SH-SY5Y (cell line): ENCODE measurements around the gene OR6K6.

Experiments used
- GATA2 ChIP-seq: IDR thresholded peaks from 2 replicates; pipeline ENCODE4 v1.6.1; 2011; ENCODE audit warnings: mild to moderate bottlenecking, low read depth, low read length
- GATA3 ChIP-seq: IDR thresholded peaks from 2 replicates; pipeline ENCODE4 v1.6.1; 2011; ENCODE audit warnings: low read depth, mild to moderate bottlenecking, low read length, moderate library complexity

DNA sequence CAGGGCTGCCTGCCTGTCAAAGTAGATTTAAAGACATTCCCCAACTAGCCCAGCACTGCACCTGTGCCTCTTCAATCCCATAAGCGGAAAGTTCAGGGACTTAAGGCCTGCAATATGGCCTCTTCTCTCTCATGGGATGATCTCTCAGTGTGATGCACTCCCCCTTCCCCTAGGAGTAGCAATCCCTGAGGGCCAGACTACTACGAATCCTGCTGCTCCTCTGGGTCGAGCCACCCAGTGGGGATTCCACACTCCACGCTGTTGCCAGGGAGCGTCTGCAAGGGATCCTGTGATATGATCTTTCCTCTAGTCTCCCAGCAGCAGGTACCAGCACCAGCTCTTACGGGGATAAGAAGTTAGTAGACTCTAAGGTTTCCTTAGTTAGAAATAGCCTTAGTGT is 39.7 kb downstream of the OR6K6 start:
- TF ChIP-seq GATA2 (no peak), GATA3 (no peak)
